ENCODE measurements around the gene C2orf78.

The C2orf78 gene

DNA sequence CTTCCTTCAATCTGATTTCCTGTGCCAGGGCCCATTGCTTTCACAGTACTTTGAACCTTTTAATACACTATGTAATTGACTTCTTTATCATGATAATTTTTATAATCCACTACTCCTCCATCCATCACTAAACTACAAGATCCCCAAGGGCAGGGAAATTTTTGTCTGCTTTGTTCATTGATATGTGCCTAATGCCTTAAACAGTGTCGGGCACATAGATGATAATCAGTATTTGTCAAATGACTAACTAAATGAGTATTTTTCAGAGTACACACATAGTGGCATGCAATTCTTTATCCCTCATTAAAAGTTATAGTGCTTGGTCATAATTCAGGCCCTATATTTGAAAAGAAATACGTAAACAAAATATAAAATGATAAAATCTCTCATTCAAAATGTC is 39.4 kb downstream of the C2orf78 start:
- no peak overlapping the region for H3K27ac ChIP-seq (ENCODE audit: low read depth in 2 of 2, low read length in 2 of 2)

GRCh38 chr2:73823916-73824523 is 40.0 kb downstream of the C2orf78 start:
- no peak overlapping the region for H3K27ac ChIP-seq (ENCODE audit: low read depth in 2 of 2, low read length in 2 of 2)
- no peak overlapping the region for H3K4me3 ChIP-seq (ENCODE audit: low read length in 2 of 2)
- no peak overlapping the region for H3K9ac ChIP-seq (ENCODE audit: low read depth in 1 of 2, low read length in 2 of 2)
- H3K36me3 ChIP-seq (ENCODE audit: control insufficient read depth in 2 of 2, insufficient read depth in 2 of 2, low read length in 2 of 2): no peaks in the 10 kb centered on the region
- H3K4me1 ChIP-seq (ENCODE audit: control insufficient read depth in 2 of 2, insufficient read depth in 2 of 2, low read length in 2 of 2): peaks cover 3 to 4% of the 10 kb centered on the region in 2 donors
- no peaks in the 10 kb centered on the region for H3K9me3 ChIP-seq (ENCODE audit: control insufficient read depth in 2 of 2, low read length in 2 of 2)
- no peaks in the 10 kb centered on the region for H3K27me3 ChIP-seq (ENCODE audit: control insufficient read depth in 2 of 2, insufficient read depth in 2 of 2, low read length in 2 of 2)

More for the DNA sequence above, 39.4 kb downstream of the C2orf78 start:
- H3K4me3 ChIP-seq (ENCODE audit: low read length in 2 of 2): no peak overlapping the region
- no peaks in the 10 kb centered on the region for H3K9me3 ChIP-seq (ENCODE audit: control insufficient read depth in 2 of 2, low read length in 2 of 2)
- H3K27me3 ChIP-seq (ENCODE audit: control insufficient read depth in 2 of 2, insufficient read depth in 2 of 2, low read length in 2 of 2): no peaks in the 10 kb centered on the region
- no peaks in the 10 kb centered on the region for H3K36me3 ChIP-seq (ENCODE audit: control insufficient read depth in 2 of 2, insufficient read depth in 2 of 2, low read length in 2 of 2)
- no peak overlapping the region for H3K9ac ChIP-seq (ENCODE audit: low read depth in 1 of 2, low read length in 2 of 2)
- peaks cover 3% of the 10 kb centered on the region in 2 donors for H3K4me1 ChIP-seq (ENCODE audit: control insufficient read depth in 2 of 2, insufficient read depth in 2 of 2, low read length in 2 of 2)

DNA sequence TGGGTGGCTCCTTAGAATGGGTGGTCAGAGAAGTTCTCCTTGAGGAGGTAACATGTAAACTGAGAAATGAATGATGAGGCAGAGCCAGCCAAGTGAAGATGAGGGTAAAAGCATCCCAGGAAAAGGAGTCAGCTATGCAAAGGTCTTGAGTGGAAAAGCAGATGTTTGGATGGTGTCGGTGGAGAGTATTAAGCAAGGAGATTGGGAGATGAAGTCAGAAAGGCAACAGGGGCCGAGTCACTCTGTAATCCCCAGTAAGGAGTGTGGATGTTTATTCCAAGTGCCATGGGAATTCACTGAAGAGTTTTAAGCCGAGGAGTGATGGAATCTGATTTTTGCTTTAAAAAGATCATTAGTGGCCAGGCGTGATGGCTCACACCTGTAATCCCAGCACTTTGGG is 41.4 kb downstream of the C2orf78 start:
- Histone ChIP-seq H3K9ac (ENCODE audit: low read depth in 1 of 2, low read length in 2 of 2) (no peak overlapping the region), H3K27ac (ENCODE audit: low read depth in 2 of 2, low read length in 2 of 2) (no peak overlapping the region), H3K36me3 (ENCODE audit: control insufficient read depth in 2 of 2, insufficient read depth in 2 of 2, low read length in 2 of 2) (no peaks in the 10 kb centered on the region), H3K9me3 (ENCODE audit: control insufficient read depth in 2 of 2, low read length in 2 of 2) (no peaks in the 10 kb centered on the region), H3K4me1 (ENCODE audit: control insufficient read depth in 2 of 2, insufficient read depth in 2 of 2, low read length in 2 of 2) (peaks cover 8 to 11% of the 10 kb centered on the region in 2 donors), H3K4me3 (ENCODE audit: low read length in 2 of 2) (no peak overlapping the region), H3K27me3 (ENCODE audit: control insufficient read depth in 2 of 2, insufficient read depth in 2 of 2, low read length in 2 of 2) (no peaks in the 10 kb centered on the region)

DNA sequence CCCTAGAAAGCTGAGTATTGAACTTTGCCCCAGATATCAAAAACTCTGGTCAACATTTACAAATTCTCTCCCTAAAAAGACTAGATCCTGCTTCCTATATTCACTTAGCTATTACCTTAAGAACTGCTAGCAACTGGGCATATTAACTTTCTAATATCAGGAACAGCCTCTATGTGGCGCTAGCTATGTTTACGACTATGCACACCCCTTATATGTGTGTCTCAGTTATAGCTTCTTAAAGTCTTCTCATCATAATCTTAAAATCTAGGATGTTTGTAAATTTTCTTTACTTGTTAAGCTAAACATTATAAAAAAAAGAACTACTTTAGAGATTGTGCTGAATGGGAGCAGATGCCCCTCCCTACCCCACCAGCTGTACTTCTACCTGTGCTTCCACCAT is 43.0 kb downstream of the C2orf78 start:
- no peak overlapping the region for H3K9ac ChIP-seq (ENCODE audit: low read depth in 1 of 2, low read length in 2 of 2)
- peaks cover 8 to 11% of the 10 kb centered on the region in 2 donors for H3K4me1 ChIP-seq (ENCODE audit: control insufficient read depth in 2 of 2, insufficient read depth in 2 of 2, low read length in 2 of 2)

DNA sequence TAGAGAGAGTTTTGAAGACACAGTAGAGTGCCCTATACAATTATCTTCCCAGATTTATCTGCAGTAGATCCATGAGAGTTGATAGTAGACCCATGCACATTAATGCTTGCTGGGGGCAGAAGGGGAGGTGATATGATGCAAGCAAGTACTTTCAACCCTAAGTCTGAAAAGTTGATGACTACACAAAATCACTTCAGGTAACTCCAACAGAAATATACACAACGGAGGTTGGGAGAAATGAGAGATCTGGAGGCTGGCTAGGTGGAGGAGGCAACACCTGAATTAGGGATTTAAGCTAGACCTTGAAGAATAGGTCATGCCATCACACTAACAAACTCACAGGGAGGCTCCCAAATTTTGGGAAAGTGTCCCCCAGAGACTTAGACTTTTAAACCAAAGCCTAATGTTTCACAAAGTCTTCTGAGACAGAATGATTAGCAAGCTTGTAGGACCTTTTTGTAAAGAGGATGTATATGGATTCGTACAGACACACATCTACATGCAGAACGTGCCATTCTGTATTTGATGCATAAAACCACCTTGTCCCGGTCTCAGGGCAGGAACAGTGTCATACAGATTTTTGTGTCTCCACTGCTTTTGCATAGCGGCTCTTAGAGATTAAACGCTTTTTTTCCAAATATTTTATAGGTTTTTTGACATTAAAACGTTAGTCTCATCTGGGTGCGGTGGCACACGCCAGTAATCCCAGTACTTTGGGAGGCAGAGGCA is 43.8 kb downstream of the C2orf78 start:
- peak overlapping the region; percentile 96 for H3K4me3 ChIP-seq (ENCODE audit: low read length in 2 of 2)
- no peak overlapping the region for H3K27ac ChIP-seq (ENCODE audit: low read depth in 2 of 2, low read length in 2 of 2)
- no peaks in the 10 kb centered on the region for H3K9me3 ChIP-seq (ENCODE audit: control insufficient read depth in 2 of 2, low read length in 2 of 2)
- peaks cover 4 to 8% of the 10 kb centered on the region in 2 donors for H3K36me3 ChIP-seq (ENCODE audit: control insufficient read depth in 2 of 2, insufficient read depth in 2 of 2, low read length in 2 of 2)
- H3K27me3 ChIP-seq (ENCODE audit: control insufficient read depth in 2 of 2, insufficient read depth in 2 of 2, low read length in 2 of 2): no peaks in the 10 kb centered on the region
- peaks cover 8 to 11% of the 10 kb centered on the region in 2 donors for H3K4me1 ChIP-seq (ENCODE audit: control insufficient read depth in 2 of 2, insufficient read depth in 2 of 2, low read length in 2 of 2)
- no peak overlapping the region for H3K9ac ChIP-seq (ENCODE audit: low read depth in 1 of 2, low read length in 2 of 2)

More for the DNA sequence above, 43.0 kb downstream of the C2orf78 start:
- Histone ChIP-seq H3K4me3 (ENCODE audit: low read length in 2 of 2) (no peak overlapping the region), H3K9me3 (ENCODE audit: control insufficient read depth in 2 of 2, low read length in 2 of 2) (no peaks in the 10 kb centered on the region), H3K27me3 (ENCODE audit: control insufficient read depth in 2 of 2, insufficient read depth in 2 of 2, low read length in 2 of 2) (no peaks in the 10 kb centered on the region), H3K36me3 (ENCODE audit: control insufficient read depth in 2 of 2, insufficient read depth in 2 of 2, low read length in 2 of 2) (peaks cover 3% of the 10 kb centered on the region in 2 donors), H3K27ac (ENCODE audit: low read depth in 2 of 2, low read length in 2 of 2) (no peak overlapping the region)

GRCh38 chr2:73828389-73828817 is 44.4 kb downstream of the C2orf78 start:
- Histone ChIP-seq H3K27me3 (ENCODE audit: control insufficient read depth in 2 of 2, insufficient read depth in 2 of 2, low read length in 2 of 2) (no peaks in the 10 kb centered on the region), H3K27ac (ENCODE audit: low read depth in 2 of 2, low read length in 2 of 2) (peak overlapping the region; percentile 17 to 88), H3K4me1 (ENCODE audit: control insufficient read depth in 2 of 2, insufficient read depth in 2 of 2, low read length in 2 of 2) (peaks cover 8 to 11% of the 10 kb centered on the region in 2 donors), H3K36me3 (ENCODE audit: control insufficient read depth in 2 of 2, insufficient read depth in 2 of 2, low read length in 2 of 2) (peaks cover 9 to 11% of the 10 kb centered on the region in 2 donors), H3K9ac (ENCODE audit: low read depth in 1 of 2, low read length in 2 of 2) (peak overlapping the region in 1 of 2 donors; percentile 94), H3K9me3 (ENCODE audit: control insufficient read depth in 2 of 2, low read length in 2 of 2) (no peaks in the 10 kb centered on the region), H3K4me3 (ENCODE audit: low read length in 2 of 2) (peak overlapping the region; percentile 96)

GRCh38 chr2:73828818-73829570 is 45.0 kb downstream of the C2orf78 start, which contains the start of gene STAMBP:
Gene STAMBP, plus strand, starts transcription at chr2:73828961. Its CDS starts 1,896 bp downstream, at chr2:73830857.
- peaks cover 8 to 11% of the 10 kb centered on the region in 2 donors for H3K4me1 ChIP-seq (ENCODE audit: control insufficient read depth in 2 of 2, insufficient read depth in 2 of 2, low read length in 2 of 2)
- H3K9me3 ChIP-seq (ENCODE audit: control insufficient read depth in 2 of 2, low read length in 2 of 2): no peaks in the 10 kb centered on the region

GRCh38 chr2:73830871-73831401 is 47.0 kb downstream of the C2orf78 start:
- Histone ChIP-seq H3K4me1 (ENCODE audit: control insufficient read depth in 2 of 2, insufficient read depth in 2 of 2, low read length in 2 of 2) (peaks cover 8 to 11% of the 10 kb centered on the region in 2 donors), H3K36me3 (ENCODE audit: control insufficient read depth in 2 of 2, insufficient read depth in 2 of 2, low read length in 2 of 2) (peaks cover 18 to 20% of the 10 kb centered on the region in 2 donors), H3K4me3 (ENCODE audit: low read length in 2 of 2) (no peak overlapping the region), H3K9me3 (ENCODE audit: control insufficient read depth in 2 of 2, low read length in 2 of 2) (no peaks in the 10 kb centered on the region), H3K27me3 (ENCODE audit: control insufficient read depth in 2 of 2, insufficient read depth in 2 of 2, low read length in 2 of 2) (no peaks in the 10 kb centered on the region), H3K9ac (ENCODE audit: low read depth in 1 of 2, low read length in 2 of 2) (no peak overlapping the region), H3K27ac (ENCODE audit: low read depth in 2 of 2, low read length in 2 of 2) (no peak overlapping the region)

More at GRCh38 chr2:73828818-73829570, 45.0 kb downstream of the C2orf78 start, which contains the start of gene STAMBP:
- peak within 1 kb of the TSS; percentile 96 for H3K4me3 ChIP-seq (ENCODE audit: low read length in 2 of 2)
- peak within 1 kb of the TSS; percentile 88 to 93 for H3K27ac ChIP-seq (ENCODE audit: low read depth in 2 of 2, low read length in 2 of 2)
- peaks cover 13 to 14% of the 10 kb centered on the region in 2 donors for H3K36me3 ChIP-seq (ENCODE audit: control insufficient read depth in 2 of 2, insufficient read depth in 2 of 2, low read length in 2 of 2)
- no peaks in the 10 kb centered on the region for H3K27me3 ChIP-seq (ENCODE audit: control insufficient read depth in 2 of 2, insufficient read depth in 2 of 2, low read length in 2 of 2)
- peak within 1 kb of the TSS; percentile 94 to 99 for H3K9ac ChIP-seq (ENCODE audit: low read depth in 1 of 2, low read length in 2 of 2)

DNA sequence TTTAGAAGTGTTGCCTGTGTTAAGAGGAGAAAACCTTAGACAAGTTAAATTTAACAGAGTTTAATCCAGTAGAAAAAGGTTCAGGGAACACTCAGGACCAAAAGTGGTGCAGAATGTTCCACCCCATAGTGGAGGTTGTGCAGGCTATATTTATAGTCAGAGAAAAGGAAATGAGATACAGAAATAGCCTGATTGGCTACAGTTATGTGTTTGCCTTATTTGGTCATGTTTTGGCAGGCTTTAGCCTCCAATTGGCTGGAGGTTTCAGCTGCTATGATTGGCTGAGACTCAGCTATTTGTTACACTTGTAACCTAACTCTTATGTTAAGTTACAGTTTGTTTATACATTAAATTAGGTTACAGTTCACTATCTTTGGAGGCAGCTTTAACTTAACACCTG is 48.9 kb downstream of the C2orf78 start:
- Histone ChIP-seq H3K9ac (ENCODE audit: low read depth in 1 of 2, low read length in 2 of 2) (no peak overlapping the region), H3K4me3 (ENCODE audit: low read length in 2 of 2) (no peak overlapping the region), H3K27me3 (ENCODE audit: control insufficient read depth in 2 of 2, insufficient read depth in 2 of 2, low read length in 2 of 2) (no peaks in the 10 kb centered on the region), H3K36me3 (ENCODE audit: control insufficient read depth in 2 of 2, insufficient read depth in 2 of 2, low read length in 2 of 2) (peaks cover 18 to 27% of the 10 kb centered on the region in 2 donors), H3K4me1 (ENCODE audit: control insufficient read depth in 2 of 2, insufficient read depth in 2 of 2, low read length in 2 of 2) (peaks cover 11 to 12% of the 10 kb centered on the region in 2 donors), H3K9me3 (ENCODE audit: control insufficient read depth in 2 of 2, low read length in 2 of 2) (no peaks in the 10 kb centered on the region), H3K27ac (ENCODE audit: low read depth in 2 of 2, low read length in 2 of 2) (no peak overlapping the region)
